Esophagus squamous epithelium (tissue), 4 donors: ENCODE results near the gene CLDN2.

ENCODE experiments used
- CTCF ChIP-seq, 6 experiments: fragments of 450-650 bp in 4 of 6; fragments of 200-600 bp in 2 of 6; sonication (generic) in 2 of 6; IDR thresholded peaks; one replicate each; pipeline ENCODE4 v1.5.1; 2016 to 2019; ENCODE audit warnings: antibody characterized with exemption in 6 of 6, mild to moderate bottlenecking in 4 of 6, moderate library complexity in 4 of 6
- POLR2A ChIP-seq, 4 donors: fragments of 450-650 bp; IDR thresholded peaks; one replicate each; pipeline ENCODE4 v1.6.1; 2017; ENCODE audit warnings: antibody characterized with exemption in 4 of 4, mild to moderate bottlenecking in 4 of 4, moderate library complexity in 3 of 4

- no peak for TF ChIP-seq CTCF (IDR thresholded peaks at IDR 0.05)
- TF ChIP-seq POLR2A (IDR thresholded peaks at IDR 0.05) = no peak
Observed at GRCh38 chrX:106957856-106958255, 37.7 kb downstream of the CLDN2 start.
